SHP77 treated with DMSO at 0.1 percent for 48 hours (cell line): Measurements from ENCODE around the gene CEL.
"Not testable (repeated sequence)": the region's sequence is repeated elsewhere in the genome, so short reads cannot be mapped to it uniquely, and the experiment has no call there.

ENCODE experiments used
- DNase-seq: peaks from one replicate; lab custom pipeline; 2025; lab: John Stamatoyannopoulos, UW

The CEL gene

DNA sequence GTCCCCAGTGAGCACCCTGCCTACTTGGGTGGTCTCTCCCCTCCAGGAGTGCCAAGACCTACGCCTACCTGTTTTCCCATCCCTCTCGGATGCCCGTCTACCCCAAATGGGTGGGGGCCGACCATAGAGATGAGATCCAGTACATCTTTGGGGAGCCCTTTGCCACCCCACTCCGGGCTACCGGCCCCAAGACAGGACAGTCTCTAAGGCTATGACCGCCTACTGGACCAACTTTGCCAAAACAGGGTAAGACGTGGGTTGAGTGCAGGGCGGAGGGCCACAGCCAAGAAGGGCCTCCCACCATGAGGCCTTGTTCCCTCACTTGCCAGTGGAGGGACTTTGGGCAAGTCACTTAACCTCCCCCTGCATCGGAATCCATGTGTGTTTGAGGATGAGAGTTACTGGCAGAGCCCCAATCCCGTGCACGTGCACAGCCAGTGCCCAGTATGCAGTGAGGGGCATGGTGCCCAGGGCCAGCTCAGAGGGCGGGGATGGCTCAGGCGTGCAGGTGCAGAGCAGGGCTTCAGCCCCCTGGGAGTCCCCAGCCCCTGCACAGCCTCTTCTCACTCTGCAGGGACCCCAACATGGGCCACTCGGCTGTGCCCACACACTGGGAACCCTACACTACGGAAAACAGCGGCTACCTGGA, 24.6 kb downstream of the CEL start:
- DNase-seq = not testable (repeated sequence)

DNA sequence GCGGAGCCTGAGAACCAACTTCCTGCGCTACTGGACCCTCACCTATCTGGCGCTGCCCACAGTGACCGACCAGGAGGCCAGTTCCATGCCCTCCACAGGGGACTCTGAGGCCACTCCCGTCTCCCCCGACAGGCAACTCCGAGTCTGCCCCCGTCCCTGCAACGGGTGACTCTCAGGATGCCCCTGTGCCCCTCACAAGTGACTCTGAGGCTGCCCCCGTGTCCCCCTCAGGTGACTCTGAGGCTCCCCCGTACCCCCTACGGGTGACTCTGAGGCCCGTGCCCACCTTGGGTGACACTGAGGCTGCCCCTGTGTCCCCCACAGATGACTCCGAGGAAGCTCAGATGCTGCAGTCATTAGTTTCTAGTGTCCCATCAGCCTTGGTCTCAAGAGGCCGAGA, 25.1 kb downstream of the CEL start:
- DNase-seq = no peak

DNA sequence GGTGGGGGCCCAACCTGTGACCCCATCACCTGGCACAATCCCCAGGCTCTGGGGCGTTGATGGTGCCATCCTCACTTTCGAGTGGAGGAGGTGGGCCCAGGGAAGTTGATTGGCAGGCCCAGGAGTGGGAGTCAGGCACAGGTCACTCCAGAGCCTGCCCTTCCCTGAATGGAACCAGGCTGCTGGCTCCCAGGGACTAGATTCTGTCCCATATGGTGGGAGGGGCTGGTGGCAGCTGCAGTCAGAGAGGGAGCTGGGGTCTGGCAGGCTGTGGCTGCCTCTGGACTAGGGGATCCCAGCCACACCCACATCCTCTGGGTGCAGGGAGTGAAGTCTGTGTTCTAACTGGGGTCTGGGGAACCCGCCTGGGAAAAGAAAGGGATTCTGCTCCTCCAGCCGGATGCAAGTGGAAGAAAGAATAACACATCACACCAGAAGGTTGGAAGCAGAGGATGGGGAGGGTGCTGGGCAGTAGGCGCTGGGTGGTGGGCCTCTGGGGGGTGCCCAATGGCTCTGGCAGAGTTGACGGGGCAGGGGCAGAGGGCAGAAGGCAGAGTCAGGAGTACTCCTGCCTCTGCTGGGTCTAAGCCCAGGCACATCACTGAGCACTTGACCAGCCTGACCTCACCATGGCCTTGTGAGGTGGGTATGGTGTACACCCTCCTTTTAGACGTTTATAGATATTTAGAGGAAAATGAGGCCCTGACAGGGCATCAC, 25.8 kb downstream of the CEL start:
- no peak for DNase-seq

DNA sequence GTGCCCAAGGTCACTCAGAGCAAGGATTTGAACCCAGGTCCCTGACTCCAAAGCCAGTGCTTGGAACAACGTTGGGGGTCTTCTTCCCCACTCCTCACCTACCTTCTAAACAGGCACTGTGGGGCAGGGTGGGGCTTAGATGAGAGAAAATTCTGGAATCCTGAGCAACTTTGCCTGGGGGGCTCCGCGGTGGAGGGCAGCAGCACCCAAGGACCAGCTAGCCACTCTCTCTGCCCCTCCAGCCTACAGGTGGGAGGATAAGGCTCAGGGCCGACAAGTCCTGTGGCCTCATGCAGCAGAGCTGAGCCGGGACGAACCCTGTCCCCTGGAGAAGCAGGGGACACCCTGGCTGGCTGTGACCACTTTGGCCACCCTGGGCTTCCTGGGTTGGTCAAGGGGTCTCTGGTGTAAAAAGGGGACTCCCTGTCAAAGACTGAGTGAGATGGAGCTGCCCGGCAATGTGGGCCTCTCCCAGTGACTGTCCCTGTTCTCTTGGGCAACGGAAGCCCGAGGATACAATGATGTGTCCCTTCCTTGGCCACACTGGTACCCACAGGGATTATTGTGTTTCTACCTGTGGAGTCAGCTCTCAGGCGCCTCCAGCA, 26.5 kb downstream of the CEL start:
- no peak for DNase-seq

DNA sequence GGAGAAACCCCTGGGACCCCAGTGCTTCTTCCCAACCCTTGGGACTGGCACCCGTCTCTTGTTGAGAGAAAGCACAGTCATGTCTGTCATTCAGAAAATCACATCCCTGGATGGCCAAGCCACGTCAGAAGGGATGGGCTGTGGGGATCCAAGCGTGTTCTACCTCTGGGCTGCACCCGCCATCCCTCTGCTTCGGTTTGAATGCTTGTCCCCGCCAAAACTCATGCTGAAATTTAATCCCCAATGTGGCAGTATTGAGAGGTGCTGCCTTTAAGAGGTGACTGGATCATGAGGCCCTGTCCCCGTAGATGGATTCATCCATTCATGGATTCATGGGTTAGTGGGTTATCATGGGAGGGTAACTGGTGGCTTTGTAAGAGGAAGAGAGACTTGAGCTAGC, 27.0 kb downstream of the CEL start:
- no peak for DNase-seq

DNA sequence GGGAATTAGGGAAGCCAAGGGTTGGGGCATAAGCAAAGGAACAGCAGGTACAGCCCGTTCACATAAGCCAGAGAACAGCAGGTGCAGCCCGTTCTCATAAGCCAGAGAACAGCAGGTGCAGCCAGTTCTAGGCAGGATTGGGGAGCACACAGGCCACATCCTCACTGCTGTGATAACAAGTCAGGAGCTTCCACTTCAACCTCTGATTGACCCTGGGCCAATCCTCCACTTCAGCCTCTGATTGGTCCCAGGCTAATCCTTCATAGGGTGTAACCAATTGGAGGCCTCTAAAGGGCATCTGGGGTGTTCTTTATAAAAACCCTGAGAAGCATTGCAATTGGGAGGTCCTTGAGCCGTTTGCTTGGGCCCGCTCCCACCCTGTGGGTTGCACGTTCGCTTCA, 27.5 kb downstream of the CEL start:
- peak; percentile 63 for DNase-seq

DNA sequence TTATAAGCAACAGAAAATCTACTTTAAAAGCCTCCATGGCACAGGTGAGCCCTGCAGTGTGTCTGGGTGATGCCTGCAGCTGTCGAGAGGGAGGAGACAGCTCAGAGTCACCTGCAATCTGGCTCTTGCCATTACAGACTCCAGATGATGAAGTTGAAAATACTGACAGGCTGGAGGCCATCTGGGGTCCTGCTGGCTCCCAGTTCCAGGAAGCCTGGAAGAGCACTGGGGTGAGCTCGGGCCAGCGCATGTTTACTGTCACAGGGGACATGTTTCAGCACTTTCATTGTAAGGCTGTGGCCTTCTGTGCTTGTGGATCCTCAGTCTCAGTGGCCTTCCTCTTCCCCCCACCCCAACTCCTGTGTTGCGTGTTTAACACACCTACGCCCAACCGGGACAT, 28.4 kb downstream of the CEL start:
- no peak for DNase-seq

DNA sequence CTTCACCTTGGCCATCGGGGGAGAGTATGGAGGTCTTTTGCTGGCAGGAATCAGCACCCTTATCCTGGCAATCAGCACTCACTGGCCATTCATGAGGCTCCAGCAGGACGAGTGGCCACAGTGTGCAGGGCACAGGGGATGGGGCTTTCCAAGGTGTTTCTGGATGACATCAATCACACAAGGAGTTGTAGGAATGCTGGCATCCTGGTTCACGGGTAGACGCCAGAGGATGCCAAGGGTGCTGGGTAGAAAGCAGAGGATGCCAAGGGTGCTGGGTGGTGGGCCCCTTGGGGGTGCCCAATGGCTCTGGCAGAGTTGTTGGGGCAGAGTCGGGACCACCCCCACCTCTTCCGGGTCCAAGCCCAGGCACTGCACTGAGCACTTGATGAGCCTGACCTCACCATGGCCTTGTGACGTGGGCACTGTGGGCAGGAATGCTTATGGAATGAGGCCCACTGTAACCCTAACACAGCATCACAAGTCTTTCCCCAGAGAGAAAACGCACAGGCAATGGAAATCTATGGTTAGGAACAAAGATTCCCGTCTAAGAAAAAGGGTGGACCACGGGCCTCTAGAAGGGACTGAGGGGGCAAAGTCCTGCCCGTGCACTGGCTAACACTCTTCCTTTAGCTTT, 29.1 kb downstream of the CEL start:
- DNase-seq = no peak

DNA sequence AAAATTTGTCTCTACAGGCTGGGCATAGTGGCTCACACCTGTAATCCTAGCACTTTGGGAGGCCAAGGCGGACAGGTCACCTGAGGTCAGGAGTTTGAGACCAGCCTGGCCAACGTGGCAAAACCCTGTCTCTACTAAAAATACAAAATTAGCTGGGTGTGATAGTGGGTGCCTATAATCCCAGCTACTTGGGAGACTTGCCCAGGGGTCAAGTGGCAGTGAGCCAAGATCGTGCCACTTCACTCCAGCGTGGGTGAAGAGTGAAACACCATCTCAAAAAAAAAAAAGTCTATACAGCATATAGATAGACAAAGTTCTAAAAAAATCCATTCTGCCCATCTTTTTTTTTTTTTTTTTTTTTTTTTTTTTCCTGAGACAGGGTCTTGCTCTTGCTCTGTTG, 32.6 kb downstream of the CEL start:
- DNase-seq = not testable (repeated sequence)

DNA sequence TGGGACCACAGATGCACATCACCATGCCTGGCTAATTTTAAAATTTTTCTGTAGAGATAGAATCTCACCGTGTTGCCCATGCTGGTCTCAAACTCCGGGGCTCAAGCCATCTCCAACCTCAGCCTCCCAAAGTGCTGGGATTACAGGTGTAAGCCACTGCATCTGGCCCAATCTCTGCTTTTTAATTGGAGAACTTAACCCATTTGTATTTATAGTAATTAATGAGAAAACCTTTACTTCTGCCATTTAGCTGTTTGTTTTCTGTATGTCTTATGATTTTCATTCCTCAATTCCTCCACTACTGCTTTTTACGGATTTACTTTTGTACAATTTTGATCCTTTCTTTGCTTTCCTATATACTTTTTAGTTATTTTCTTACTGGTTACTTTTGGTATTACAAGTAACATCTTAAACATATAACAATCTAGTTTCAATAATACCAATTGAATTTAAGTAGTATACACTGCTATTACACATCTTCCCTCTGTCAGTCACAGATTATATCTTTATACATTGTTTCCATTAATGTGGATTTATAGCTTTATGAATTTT, 33.1 kb downstream of the CEL start:
- no peak for DNase-seq

DNA sequence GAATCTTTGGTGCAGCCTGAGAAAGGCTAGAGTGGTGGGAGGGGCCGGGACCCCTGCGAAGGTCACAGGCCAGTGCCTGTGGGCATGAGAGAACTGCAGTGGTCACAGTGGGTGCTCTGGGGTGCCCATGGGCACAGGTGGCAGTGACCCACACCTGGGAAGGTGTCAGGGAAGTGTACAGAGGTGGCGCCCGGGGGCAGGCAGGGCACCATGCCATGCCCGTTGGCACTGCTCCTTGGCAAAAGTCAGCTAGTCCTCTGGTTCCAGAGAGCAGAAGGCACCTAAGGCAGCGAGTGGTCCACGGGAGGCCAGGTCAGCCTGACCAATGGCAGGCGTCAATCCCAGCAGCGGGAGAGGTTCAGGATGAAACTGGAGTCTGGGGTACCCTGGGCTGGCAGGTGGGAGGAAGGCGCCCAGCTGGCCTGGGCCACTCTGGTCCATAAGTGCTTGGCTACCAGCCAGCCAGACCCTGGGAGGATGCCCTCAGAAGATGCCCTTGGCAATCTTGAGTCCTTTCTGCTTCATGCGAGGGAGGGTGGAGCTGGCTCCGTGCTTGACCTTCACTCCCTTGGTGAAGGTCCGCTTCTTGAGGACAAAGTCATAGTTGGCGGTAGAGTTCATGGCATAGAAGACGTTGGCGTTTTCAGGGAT, 36.4 kb downstream of the CEL start:
- DNase-seq = no peak

DNA sequence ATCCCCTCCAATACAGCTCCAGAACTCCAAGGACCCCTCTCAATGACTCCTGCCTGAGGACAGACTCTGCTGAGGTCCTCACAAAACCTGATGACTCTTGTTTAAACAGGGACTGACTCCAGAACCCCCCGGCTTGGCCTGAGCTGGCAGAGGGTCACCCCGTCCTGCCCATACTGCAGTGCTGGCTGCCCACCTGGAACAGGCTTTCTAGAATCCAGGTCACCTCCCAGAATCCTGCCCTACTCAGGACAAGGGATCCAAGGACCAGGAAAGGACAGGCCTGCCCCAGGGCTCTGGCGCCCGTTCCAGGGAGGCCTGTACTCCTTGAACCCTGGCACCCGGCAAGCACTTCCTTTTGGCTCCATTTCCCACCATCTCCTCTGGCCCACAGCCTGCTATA, 37.1 kb downstream of the CEL start:
- no peak for DNase-seq

DNA sequence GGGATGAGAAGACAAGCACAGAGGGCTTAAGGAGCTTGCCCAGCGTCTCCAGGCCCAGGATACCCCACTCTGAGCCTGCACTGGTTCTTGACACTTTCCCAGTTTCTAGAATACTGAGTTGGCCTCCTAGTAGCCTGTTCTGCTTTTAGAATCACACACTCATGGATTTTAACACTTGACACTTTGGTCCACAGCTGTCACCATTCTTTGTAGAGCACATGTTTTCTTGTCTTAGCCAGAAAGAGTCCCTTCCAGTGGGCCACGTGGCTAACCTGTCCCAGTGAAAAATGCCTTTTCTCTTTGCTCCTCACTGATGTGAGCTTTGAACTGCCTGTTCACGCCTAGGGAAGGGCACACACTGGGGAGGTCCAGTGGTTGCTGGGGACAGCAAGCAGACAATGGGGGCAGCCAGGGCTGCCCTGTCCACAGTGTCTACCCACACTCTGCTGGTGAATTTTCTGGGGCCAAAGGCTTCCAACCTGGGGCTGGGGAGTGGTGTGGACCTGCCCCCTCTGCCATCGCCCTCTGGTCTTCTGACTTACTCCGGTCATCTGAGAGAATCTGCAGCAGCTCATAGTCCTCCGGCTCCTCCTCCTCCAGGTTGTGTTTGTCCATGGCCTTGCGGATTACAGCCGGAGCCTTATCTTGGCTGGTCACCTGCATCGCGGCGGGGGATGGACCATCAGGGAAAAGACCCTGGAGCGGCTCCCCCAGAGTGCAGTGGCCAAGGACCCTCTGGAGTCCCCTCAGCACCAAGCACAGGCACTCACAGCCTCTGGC, 38.1 kb downstream of the CEL start:
- no peak for DNase-seq

DNA sequence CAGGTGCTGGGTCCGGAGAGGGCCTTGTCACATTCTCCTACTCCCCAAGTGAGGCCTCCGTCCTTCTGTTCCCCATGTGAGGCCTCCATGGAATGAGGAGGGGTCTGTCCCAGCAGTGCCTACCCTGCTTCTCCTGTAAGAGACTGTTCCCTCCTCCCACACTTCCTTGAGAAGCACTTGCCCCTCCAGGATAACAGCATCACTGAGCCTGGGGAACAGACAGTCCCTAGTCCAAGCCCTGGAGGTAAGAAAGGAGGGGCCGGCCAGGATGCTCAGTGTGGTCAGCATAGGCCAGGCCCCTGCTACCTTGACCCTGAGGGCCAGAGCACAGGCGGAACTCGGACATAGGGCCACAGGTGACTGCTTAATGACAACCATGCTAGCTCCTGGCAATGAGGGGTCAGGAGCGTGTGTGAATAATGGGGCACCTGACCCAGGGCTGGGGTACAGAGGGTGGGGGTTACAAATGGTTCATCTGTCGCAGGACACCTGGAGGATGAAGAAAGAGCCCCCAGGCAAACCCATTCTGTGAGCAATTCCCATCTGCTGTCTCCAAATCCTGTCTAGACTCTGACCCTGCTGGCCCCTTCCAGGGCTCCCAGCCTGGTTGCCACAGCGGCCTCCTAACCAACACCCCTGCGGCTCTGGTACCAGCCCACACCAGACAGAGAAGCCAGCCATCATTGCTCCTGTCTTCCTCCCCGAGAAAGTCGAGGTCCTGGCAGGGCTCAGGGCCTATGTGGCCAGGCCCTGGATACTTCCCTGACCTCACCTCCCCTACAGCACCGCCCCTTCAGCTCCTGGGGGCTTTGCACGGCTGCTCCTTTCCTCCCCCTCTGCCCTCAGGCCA, 39.0 kb downstream of the CEL start:
- no peak for DNase-seq

DNA sequence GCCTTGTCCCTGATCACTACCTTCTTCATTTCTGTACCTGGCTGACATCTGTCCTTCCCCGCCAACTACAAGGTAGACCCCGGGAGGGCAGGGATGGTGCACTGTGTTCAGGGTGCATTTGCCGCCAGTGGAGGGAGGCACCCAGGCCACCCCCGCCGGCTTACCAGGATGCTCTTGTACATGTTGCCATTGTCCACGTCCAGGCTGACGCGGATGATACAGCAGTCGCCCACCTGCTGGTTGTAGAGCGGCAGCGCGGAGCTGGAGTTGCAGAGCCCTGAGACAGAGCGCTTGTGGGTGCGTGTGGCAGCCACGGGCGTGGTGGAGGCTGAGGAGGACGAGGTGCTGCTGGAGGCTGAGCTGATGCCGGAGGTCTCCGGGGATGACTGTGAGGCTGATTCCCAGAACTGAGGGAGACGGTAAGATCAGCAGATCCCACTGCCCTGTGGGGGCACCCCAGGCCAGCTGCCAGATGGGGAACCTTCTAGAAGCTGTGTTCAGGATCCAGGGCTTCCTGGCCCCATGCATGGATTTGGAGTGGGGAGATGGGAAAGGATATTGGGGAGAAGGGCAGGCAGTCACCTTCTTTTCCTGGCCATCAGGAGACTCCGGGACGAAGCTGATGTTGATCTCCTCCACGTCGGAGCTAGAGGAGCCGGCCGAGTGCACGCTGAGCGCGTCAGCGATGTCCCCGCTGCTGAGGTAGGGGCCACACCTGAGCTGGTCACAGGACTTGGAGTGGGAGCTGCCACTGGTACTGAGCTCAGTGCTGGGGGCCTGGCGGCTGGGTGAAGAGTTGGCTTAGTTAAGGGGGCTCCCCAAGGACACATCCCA, 39.8 kb downstream of the CEL start:
- no peak for DNase-seq

DNA sequence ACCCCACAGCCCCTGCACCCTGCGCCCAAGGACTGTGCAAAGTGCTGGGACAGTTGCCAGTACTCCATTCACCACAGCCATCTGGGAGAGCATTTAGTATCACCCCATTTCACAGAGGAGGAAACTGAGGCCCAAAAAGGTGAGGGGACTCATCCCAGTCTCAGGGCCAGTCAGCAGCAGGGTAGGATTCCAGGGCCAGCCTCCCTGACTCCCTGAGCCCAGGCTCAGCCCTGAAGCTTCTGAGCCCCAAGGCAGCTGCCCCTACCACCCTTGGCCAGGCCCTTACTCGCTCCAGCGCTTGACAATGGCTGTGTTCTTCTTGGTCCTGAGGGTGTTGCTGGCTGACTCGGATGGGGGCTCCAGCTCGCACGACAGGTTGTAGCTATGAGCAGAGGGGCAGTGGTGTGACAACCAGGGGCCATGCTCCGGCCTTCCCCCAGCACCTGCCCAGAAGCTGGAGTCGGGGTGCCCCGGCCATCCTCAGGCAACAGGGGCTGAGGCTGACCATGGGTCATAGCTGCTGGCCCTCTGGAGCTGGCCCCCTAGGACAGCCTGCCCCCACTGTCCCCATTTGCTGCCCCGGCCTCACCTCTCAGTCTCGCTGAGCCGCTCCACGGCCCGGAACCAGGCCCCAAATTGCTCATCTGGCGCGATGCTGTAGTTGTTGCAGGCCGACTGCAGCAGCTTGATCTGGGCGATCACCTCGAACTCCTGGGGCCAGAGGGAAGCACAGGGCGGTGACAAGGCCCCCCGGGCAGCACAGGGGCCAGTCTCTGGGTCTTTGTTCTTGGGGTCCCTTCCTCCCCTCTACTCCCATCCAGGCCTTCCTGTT, 40.6 kb downstream of the CEL start:
- DNase-seq = no peak

DNA sequence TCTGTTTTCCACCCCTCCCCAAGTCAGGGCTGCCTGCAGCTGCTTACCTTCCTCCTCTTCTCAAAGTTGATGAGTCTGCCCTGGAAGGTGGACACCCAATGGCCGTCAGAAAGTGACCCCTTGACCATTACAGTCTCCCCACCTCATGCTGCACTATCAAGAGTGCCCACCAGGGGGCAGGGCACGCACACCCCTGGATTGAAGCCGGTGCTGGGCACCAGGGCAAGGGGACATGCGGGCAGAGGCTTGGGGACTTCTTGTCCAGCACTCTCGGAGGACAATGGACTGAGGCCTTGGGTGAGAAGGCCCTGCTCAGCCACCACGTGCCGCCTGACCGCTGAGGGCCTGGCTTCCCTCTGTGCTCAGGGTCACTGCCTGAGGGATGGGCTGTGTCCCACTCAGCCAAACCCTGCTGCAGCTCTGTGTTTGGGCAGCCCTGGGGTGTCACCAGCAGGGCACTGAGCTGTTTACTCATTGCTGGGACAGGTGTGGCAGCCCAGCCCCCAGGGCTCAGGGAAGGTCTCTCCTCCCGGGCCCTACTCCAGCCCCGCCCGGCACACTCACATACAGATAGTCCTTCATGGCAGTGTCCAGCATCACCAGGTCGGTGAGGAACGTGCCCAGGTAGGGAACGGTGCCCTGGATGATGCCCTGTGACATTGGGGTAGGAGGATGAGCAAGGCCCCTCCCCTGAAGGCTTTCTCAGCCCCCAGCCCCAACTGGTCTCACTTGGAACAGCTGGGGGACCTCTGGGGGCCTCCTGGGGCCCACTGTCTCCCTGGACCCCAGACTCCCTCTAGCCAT, 41.6 kb downstream of the CEL start:
- DNase-seq = peak; percentile 17

DNA sequence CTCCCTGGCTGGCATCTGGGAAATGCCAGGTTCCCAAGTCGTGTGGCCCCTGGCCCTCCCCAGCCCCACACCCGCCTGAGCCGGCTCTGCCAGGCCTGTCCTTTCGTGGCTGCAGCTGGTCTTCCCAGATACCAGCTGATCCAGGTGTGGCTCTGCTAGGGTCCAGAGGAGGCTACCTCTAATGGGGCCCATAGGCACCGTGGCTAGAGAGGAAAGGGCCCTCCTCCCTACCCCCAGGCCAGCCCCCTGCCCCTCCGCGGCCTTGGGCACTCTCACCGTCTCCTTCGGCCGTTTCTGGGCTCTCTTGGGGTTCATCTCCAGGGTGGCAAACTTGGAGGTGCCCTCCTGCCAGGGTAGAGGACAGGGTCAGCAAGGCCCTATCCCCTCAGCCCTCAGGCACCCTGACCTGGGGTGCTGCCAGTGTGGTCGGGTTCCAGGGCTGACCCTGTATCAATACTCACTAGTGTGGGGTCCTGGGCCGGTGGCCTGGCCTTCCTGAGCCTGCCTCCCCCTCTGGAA, 42.3 kb downstream of the CEL start:
- DNase-seq = no peak
